ENCODE data around the gene LSM4.

LSM4 gene

DNA sequence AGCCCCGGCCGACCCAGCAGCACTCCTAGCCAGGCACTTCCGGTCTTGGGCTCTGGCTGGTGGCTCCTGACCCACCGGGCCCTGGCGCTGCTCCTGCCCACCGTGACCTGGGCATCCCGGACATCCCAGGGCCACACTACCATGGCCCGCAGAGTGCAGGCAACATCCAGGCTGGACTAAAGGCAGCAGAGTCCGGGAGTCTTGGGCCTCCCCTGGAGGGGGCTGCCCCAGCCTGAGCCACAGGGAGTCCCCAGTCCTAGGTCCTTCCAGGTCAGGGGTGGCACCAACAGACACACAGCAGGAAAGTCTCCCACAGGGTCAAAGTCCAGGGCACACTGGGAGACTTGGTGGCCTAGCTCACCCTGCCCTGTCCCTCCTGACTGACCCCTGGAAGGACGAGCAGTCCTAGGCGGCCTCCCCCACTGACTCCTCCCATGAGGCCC, 10.8 kb downstream of the LSM4 start:
- TF ChIP-seq, protein P1, sequence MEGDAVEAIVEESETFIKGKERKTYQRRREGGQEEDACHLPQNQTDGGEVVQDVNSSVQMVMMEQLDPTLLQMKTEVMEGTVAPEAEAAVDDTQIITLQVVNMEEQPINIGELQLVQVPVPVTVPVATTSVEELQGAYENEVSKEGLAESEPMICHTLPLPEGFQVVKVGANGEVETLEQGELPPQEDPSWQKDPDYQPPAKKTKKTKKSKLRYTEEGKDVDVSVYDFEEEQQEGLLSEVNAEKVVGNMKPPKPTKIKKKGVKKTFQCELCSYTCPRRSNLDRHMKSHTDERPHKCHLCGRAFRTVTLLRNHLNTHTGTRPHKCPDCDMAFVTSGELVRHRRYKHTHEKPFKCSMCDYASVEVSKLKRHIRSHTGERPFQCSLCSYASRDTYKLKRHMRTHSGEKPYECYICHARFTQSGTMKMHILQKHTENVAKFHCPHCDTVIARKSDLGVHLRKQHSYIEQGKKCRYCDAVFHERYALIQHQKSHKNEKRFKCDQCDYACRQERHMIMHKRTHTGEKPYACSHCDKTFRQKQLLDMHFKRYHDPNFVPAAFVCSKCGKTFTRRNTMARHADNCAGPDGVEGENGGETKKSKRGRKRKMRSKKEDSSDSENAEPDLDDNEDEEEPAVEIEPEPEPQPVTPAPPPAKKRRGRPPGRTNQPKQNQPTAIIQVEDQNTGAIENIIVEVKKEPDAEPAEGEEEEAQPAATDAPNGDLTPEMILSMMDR (conservative IDR thresholded peaks at IDR 0.05; ENCODE audit: low read length) = no peak
- no peak for TF ChIP-seq EZH2phosphoT487 (IDR thresholded peaks at IDR 0.05; ENCODE audit: borderline replicate concordance)
- Histone ChIP-seq H3K9me3 (ENCODE audit: insufficient read depth, low read depth, low read length) (no peaks in the 10 kb centered on the region), H3K4me3 (ENCODE audit: low read length, poor library complexity, severe bottlenecking) (no peak overlapping the region), H3K9me2 (replicated peaks; ENCODE audit: low read depth, low read length) (no peaks in the 10 kb centered on the region), H2AFZ (ENCODE audit: low read length) (no peak overlapping the region), H3K9ac (ENCODE audit: low read depth, low read length, poor library complexity, severe bottlenecking) (no peak overlapping the region), H3K4me2 (ENCODE audit: low read depth, low read length, poor library complexity, severe bottlenecking) (no peak overlapping the region), H3K27me3 (ENCODE audit: insufficient read depth, low read length, poor library complexity, severe bottlenecking) (no peaks in the 10 kb centered on the region), H4K20me1 (ENCODE audit: insufficient read depth, low read length, poor library complexity, severe bottlenecking) (peaks cover 9% of the 10 kb centered on the region), H3K79me2 (ENCODE audit: insufficient read depth, low read length) (peaks cover 33% of the 10 kb centered on the region; the same call in 1 of the 2 replicates), H3K4me1 (ENCODE audit: insufficient read depth, low read length, poor library complexity, severe bottlenecking) (peaks cover 18% of the 10 kb centered on the region), H3F3A (ENCODE audit: low read depth) (0 out of 2 replicates have a peak, but pooled peaks cover 3% of the 10 kb centered on the region), H3K36me3 (ENCODE audit: insufficient read depth, low read length) (peaks cover 59% of the 10 kb centered on the region; the same call in 1 of the 2 replicates)

DNA sequence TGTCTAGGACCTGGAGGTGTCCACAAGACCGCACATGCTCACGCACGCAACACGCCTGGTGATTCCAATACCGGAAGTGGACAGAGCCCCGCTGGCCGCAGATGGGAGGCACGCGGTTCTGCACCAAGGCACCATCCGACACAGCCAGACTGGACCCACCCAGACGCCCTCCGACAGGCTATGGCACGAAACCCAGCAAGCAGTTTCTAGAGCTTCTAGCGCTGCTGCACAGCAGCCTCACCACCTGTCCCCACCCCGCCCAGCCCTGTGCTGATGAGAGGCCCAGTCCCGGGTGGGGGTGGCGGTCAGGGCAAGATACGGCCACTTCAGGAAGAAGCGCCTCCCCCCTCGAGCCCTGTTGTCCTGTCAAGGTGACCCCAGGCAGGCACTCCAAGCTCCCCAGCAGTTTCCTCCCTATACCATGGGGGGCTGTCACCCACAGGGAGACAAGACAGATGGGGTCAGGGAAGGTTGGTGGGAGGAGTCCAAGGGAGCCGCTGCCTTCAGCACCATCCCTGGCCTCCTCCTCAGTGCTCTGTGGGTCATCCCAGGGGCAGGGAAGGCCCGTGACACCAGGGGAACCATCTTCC, 11.3 kb downstream of the LSM4 start:
- TF ChIP-seq, protein P1 (conservative IDR thresholded peaks at IDR 0.05; ENCODE audit: low read length) = no peak
- TF ChIP-seq EZH2phosphoT487 (IDR thresholded peaks at IDR 0.05; ENCODE audit: borderline replicate concordance) = no peak
- H3K79me2 ChIP-seq (ENCODE audit: insufficient read depth, low read length) = peaks cover 28% of the 10 kb centered on the region; the same call in 1 of the 2 replicates
- no peaks in the 10 kb centered on the region for H3K9me3 ChIP-seq (ENCODE audit: insufficient read depth, low read depth, low read length)
- no peaks in the 10 kb centered on the region for H3K27me3 ChIP-seq (ENCODE audit: insufficient read depth, low read length, poor library complexity, severe bottlenecking)
- no peak overlapping the region for H3K9ac ChIP-seq (ENCODE audit: low read depth, low read length, poor library complexity, severe bottlenecking)
- no peaks in the 10 kb centered on the region for H3K9me2 ChIP-seq (replicated peaks; ENCODE audit: low read depth, low read length)
- H3K4me2 ChIP-seq (ENCODE audit: low read depth, low read length, poor library complexity, severe bottlenecking) = no peak overlapping the region
- no peak overlapping the region for H3K4me3 ChIP-seq (ENCODE audit: low read length, poor library complexity, severe bottlenecking)
- H3F3A ChIP-seq (ENCODE audit: low read depth) = 0 out of 2 replicates have a peak, but pooled peaks cover 7% of the 10 kb centered on the region
- peaks cover 60% of the 10 kb centered on the region; the same call in 1 of the 2 replicates for H3K36me3 ChIP-seq (ENCODE audit: insufficient read depth, low read length)
- H4K20me1 ChIP-seq (ENCODE audit: insufficient read depth, low read length, poor library complexity, severe bottlenecking) = peaks cover 9% of the 10 kb centered on the region
- peaks cover 15% of the 10 kb centered on the region for H3K4me1 ChIP-seq (ENCODE audit: insufficient read depth, low read length, poor library complexity, severe bottlenecking)
- H2AFZ ChIP-seq (ENCODE audit: low read length) = no peak overlapping the region

DNA sequence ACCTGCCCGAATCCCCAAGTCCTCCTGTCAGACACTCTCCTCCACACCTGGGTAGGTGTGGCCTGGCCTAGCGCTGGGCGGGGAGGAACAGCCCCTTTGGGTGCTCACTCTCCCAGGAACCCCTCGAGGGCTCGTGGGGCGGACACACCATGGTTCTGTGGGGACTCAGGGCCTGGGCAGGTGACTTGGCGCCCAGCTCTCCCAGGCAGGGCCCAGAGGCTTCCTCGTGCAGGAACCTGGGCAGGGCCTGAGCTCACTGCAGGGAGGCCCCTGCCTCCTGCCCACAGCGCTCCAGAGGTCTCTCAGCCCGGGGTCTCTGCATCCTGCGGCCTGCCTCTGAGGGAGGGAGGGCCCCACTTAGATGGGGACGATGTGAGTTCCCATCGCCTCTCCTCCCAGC, 11.9 kb downstream of the LSM4 start:
- H3K27me3 ChIP-seq (ENCODE audit: insufficient read depth, low read length, poor library complexity, severe bottlenecking) = no peaks in the 10 kb centered on the region
- no peak overlapping the region for H3K4me3 ChIP-seq (ENCODE audit: low read length, poor library complexity, severe bottlenecking)
- peaks cover 9% of the 10 kb centered on the region for H4K20me1 ChIP-seq (ENCODE audit: insufficient read depth, low read length, poor library complexity, severe bottlenecking)
- no peaks in the 10 kb centered on the region for H3K9me2 ChIP-seq (replicated peaks; ENCODE audit: low read depth, low read length)
- H3K4me1 ChIP-seq (ENCODE audit: insufficient read depth, low read length, poor library complexity, severe bottlenecking) = peaks cover 9% of the 10 kb centered on the region
- H3K36me3 ChIP-seq (ENCODE audit: insufficient read depth, low read length) = peaks cover 66% of the 10 kb centered on the region; the same call in 1 of the 2 replicates
- H3K4me2 ChIP-seq (ENCODE audit: low read depth, low read length, poor library complexity, severe bottlenecking) = no peak overlapping the region
- H2AFZ ChIP-seq (ENCODE audit: low read length) = no peak overlapping the region
- H3K9ac ChIP-seq (ENCODE audit: low read depth, low read length, poor library complexity, severe bottlenecking) = no peak overlapping the region
- H3K79me2 ChIP-seq (ENCODE audit: insufficient read depth, low read length) = peaks cover 26% of the 10 kb centered on the region; the same call in 1 of the 2 replicates
- TF ChIP-seq, protein P1 (conservative IDR thresholded peaks at IDR 0.05; ENCODE audit: low read length) = no peak
- TF ChIP-seq EZH2phosphoT487 (IDR thresholded peaks at IDR 0.05; ENCODE audit: borderline replicate concordance) = no peak
- 0 out of 2 replicates have a peak, but pooled peaks cover 7% of the 10 kb centered on the region for H3F3A ChIP-seq (ENCODE audit: low read depth)
- no peaks in the 10 kb centered on the region for H3K9me3 ChIP-seq (ENCODE audit: insufficient read depth, low read depth, low read length)

Measured in Loucy (cell line).